ENCODE results near the gene TCAP.

Gene TCAP

GRCh38 chr17:39655105-39655504, 10.0 kb upstream of the TCAP start:
- no peaks in the 10 kb centered on the region for H3K27me3 ChIP-seq
- no peak overlapping the region for H3K4me3 ChIP-seq (ENCODE audit: low read depth in 1 of 2, low read length in 1 of 2)
- peaks cover 62% of the 10 kb centered on the region for H3K36me3 ChIP-seq
- H3K27ac ChIP-seq, result no peak overlapping the region
- peaks cover 0 to 3% of the 10 kb centered on the region in 2 experiments for H3K4me1 ChIP-seq (ENCODE audit: control insufficient read depth in 1 of 2, insufficient read depth in 1 of 2, low read depth in 1 of 2, low read length in 1 of 2)
- H3K9me3 ChIP-seq, result no peaks in the 10 kb centered on the region
- no peak for TF ChIP-seq CTCF (IDR thresholded peaks at IDR 0.05)

- H3K9me3 ChIP-seq, result no peaks in the 10 kb centered on the region
- H3K36me3 ChIP-seq, result peaks cover 91% of the 10 kb centered on the region
- no peak overlapping the region for H3K27ac ChIP-seq
- no peaks in the 10 kb centered on the region for H3K4me1 ChIP-seq (ENCODE audit: control insufficient read depth in 1 of 2, insufficient read depth in 1 of 2, low read depth in 1 of 2, low read length in 1 of 2)
- no peak for TF ChIP-seq CTCF (IDR thresholded peaks at IDR 0.05)
- no peaks in the 10 kb centered on the region for H3K27me3 ChIP-seq
- no peak overlapping the region for H3K4me3 ChIP-seq (ENCODE audit: low read depth in 1 of 2, low read length in 1 of 2)
Observed at GRCh38 chr17:39658346-39658745, 6.8 kb upstream of the TCAP start.

- no peak for TF ChIP-seq CTCF (IDR thresholded peaks at IDR 0.05)
- H3K4me1 ChIP-seq (ENCODE audit: control insufficient read depth in 1 of 2, insufficient read depth in 1 of 2, low read depth in 1 of 2, low read length in 1 of 2), result no peaks in the 10 kb centered on the region
- H3K9me3 ChIP-seq, result no peaks in the 10 kb centered on the region
- peaks cover 91% of the 10 kb centered on the region for H3K36me3 ChIP-seq
- H3K27ac ChIP-seq, result no peak overlapping the region
- no peak overlapping the region for H3K4me3 ChIP-seq (ENCODE audit: low read depth in 1 of 2, low read length in 1 of 2)
- no peaks in the 10 kb centered on the region for H3K27me3 ChIP-seq
Observed at GRCh38 chr17:39658760-39659159, 6.4 kb upstream of the TCAP start.

- no peak for TF ChIP-seq CTCF (IDR thresholded peaks at IDR 0.05)
- Histone ChIP-seq H3K4me1 (ENCODE audit: control insufficient read depth in 1 of 2, insufficient read depth in 1 of 2, low read depth in 1 of 2, low read length in 1 of 2) (no peaks in the 10 kb centered on the region), H3K9me3 (no peaks in the 10 kb centered on the region), H3K27me3 (no peaks in the 10 kb centered on the region), H3K36me3 (peaks cover 90% of the 10 kb centered on the region), H3K4me3 (ENCODE audit: low read depth in 1 of 2, low read length in 1 of 2) (no peak overlapping the region), H3K27ac (no peak overlapping the region)
Observed at GRCh38 chr17:39659279-39660010, 5.7 kb upstream of the TCAP start.

- H3K36me3 ChIP-seq, result peaks cover 87% of the 10 kb centered on the region
- peaks cover 4% of the 10 kb centered on the region for H3K27me3 ChIP-seq
- H3K4me1 ChIP-seq (ENCODE audit: control insufficient read depth in 1 of 2, insufficient read depth in 1 of 2, low read depth in 1 of 2, low read length in 1 of 2), result no peaks in the 10 kb centered on the region
- no peak overlapping the region for H3K4me3 ChIP-seq (ENCODE audit: low read depth in 1 of 2, low read length in 1 of 2)
- H3K27ac ChIP-seq, result no peak overlapping the region
- H3K9me3 ChIP-seq, result no peaks in the 10 kb centered on the region
- no peak for TF ChIP-seq CTCF (IDR thresholded peaks at IDR 0.05)
Observed at GRCh38 chr17:39660011-39660360, 5.2 kb upstream of the TCAP start.
